Measurements from ENCODE around the gene FIP1L1.

FIP1L1 gene

GRCh38 chr4:53490161-53490956, 112.9 kb downstream of the FIP1L1 start:
- POLR2A ChIA-PET = interaction anchor here (0.7 to 1.0 kb wide), 3 partner anchors 13 to 14 kb away, joined by 3 read pairs; no protein-coding TSS in a partner anchor
- no peak for TF ChIP-seq CTCF (IDR thresholded peaks at IDR 0.05; ENCODE audit: insufficient read depth, low read length, missing control alignments)
- H3K4me3 ChIP-seq (ENCODE audit: low read depth, low read length) = no peak overlapping the region
- CTCF ChIA-PET = interaction anchor here (0.6 to 3.9 kb wide), 21 partner anchors 9 to 744 kb away, joined by 3 to 28 read pairs (median 4); no protein-coding TSS in a partner anchor
- no peak for DNase-seq (ENCODE audit: low read depth, low spot score)

GRCh38 chr4:53490965-53491622, 113.7 kb downstream of the FIP1L1 start:
- peak; percentile 60 for TF ChIP-seq CTCF (IDR thresholded peaks at IDR 0.05; ENCODE audit: insufficient read depth, low read length, missing control alignments)
- ChIA-PET POLR2A (interaction anchor here (0.7 to 1.0 kb wide), 2 partner anchors 14 to 15 kb away, joined by 3 read pairs; no protein-coding TSS in a partner anchor), CTCF (interaction anchor here (0.6 to 3.9 kb wide), 24 partner anchors 8 to 874 kb away, joined by 3 to 28 read pairs (median 3); no protein-coding TSS in a partner anchor)
- peak; percentile 83 for DNase-seq (ENCODE audit: low read depth, low spot score)
- no peak overlapping the region for H3K4me3 ChIP-seq (ENCODE audit: low read depth, low read length)

- no peak overlapping the region for H3K4me3 ChIP-seq (ENCODE audit: low read depth, low read length)
- POLR2A ChIA-PET = no interaction called here
- no peak for TF ChIP-seq CTCF (IDR thresholded peaks at IDR 0.05; ENCODE audit: insufficient read depth, low read length, missing control alignments)
- DNase-seq (ENCODE audit: low read depth, low spot score) = no peak
- CTCF ChIA-PET = interaction anchor here (1.0 to 2.6 kb wide), 3 partner anchors 10 to 214 kb away, joined by 3 to 6 read pairs (median 4); no protein-coding TSS in a partner anchor
These were observed 117.4 kb downstream of the FIP1L1 start for GRCh38 chr4:53494851-53495250.

GRCh38 chr4:53497487-53498244, 120.2 kb downstream of the FIP1L1 start:
- no peak overlapping the region for H3K4me3 ChIP-seq (ENCODE audit: low read depth, low read length)
- ChIA-PET CTCF (interaction anchor here (1.8 kb wide), 1 partner anchor 9 kb away, joined by 7 read pairs; no protein-coding TSS in a partner anchor), POLR2A (no interaction called here)
- no peak for DNase-seq (ENCODE audit: low read depth, low spot score)
- TF ChIP-seq CTCF (IDR thresholded peaks at IDR 0.05; ENCODE audit: insufficient read depth, low read length, missing control alignments) = no peak

- CTCF ChIA-PET = interaction anchor here (1.2 to 1.8 kb wide), 3 partner anchors 8 to 208 kb away, joined by 3 to 6 read pairs (median 4); no protein-coding TSS in a partner anchor
- no peak for DNase-seq (ENCODE audit: low read depth, low spot score)
- H3K4me3 ChIP-seq (ENCODE audit: low read depth, low read length) = no peak overlapping the region
- TF ChIP-seq CTCF (IDR thresholded peaks at IDR 0.05; ENCODE audit: insufficient read depth, low read length, missing control alignments) = no peak
- POLR2A ChIA-PET = interaction anchor here (0.5 kb wide), 1 partner anchor 76 kb away, joined by 3 read pairs; no protein-coding TSS in a partner anchor
These were observed 121.3 kb downstream of the FIP1L1 start for GRCh38 chr4:53498706-53499105.

Measured in AG04449 (cell line).